PC-9 (cell line): ENCODE results near the gene PRICKLE2. TPM values are rescaled to one million over a fixed set of nuclear protein-coding genes. Genes with fewer than 3 reads are reported as not detected.

Source experiments
- BruUV-seq: library from RNA; stranded (reverse); fragments of 400-500 nt; replicated peaks from 2 replicates; lab custom pipeline; 2021; lab: Mats Ljungman, UMichigan
- CTCF ChIA-PET: fragments of 300-600 bp; sonication (Branson Sonifier 250); formaldehyde crosslinking; loops from one replicate; lab custom pipeline; 2022; ENCODE audit warnings: antibody characterized with exemption; lab: Charles Lee
- POLR2A ChIA-PET: fragments of 300-600 bp; sonication (Branson Sonifier 250); formaldehyde crosslinking; loops from one replicate; lab custom pipeline; 2022; ENCODE audit warnings: antibody characterized with exemption; ENCODE audit not compliant: unreplicated experiment; lab: Charles Lee
- DNase-seq, 2 experiments: peaks; one replicate each; pipeline versions ENCODE4 v3.0.0 to v3.0.0-alpha.2; 2015 to 2022; ENCODE audit warnings: mixed read lengths in 1 of 2
- H2AFZ ChIP-seq: fragments of 200-600 bp; sonication (generic); 2 replicates; pipeline ENCODE4 v1.8.1; 2017; ENCODE audit warnings: antibody characterized with exemption
- H3F3A ChIP-seq: fragments of 200-600 bp; sonication (generic); 2 replicates; pipeline ENCODE4 v1.8.1; 2017; ENCODE audit warnings: antibody characterized with exemption, mild to moderate bottlenecking, low read depth; ENCODE audit not compliant: insufficient read depth
- H3K27ac ChIP-seq: fragments of 200-600 bp; sonication (generic); 2 replicates; pipeline ENCODE4 v1.6.1; 2016; ENCODE audit warnings: mixed run types
- H3K27me3 ChIP-seq: fragments of 200-600 bp; sonication (generic); 2 replicates; pipeline ENCODE4 v1.6.1; 2016; ENCODE audit warnings: low read depth, mixed run types; ENCODE audit not compliant: insufficient read depth
- H3K36me3 ChIP-seq: fragments of 200-600 bp; sonication (generic); 2 replicates; pipeline ENCODE4 v1.6.1; 2016; ENCODE audit warnings: low read depth, mixed run types
- H3K4me1 ChIP-seq: fragments of 200-600 bp; sonication (generic); replicated peaks from 2 replicates; pipeline ENCODE4 v1.6.1; 2016; ENCODE audit warnings: mixed run types; ENCODE audit not compliant: insufficient read depth
- H3K4me2 ChIP-seq: fragments of 200-600 bp; sonication (generic); 2 replicates; pipeline ENCODE4 v1.6.1; 2017; ENCODE audit warnings: mixed run types
- H3K4me3 ChIP-seq: fragments of 200-600 bp; sonication (generic); 2 replicates; pipeline ENCODE4 v1.6.1; 2016; ENCODE audit warnings: mixed run types
- H3K79me2 ChIP-seq: fragments of 200-600 bp; sonication (generic); 2 replicates; pipeline ENCODE4 v1.6.1; 2017; ENCODE audit warnings: low read depth, mixed run types
- H3K9me2 ChIP-seq: fragments of 200-600 bp; sonication (generic); 2 replicates; pipeline ENCODE4 v1.8.1; 2017; ENCODE audit warnings: mild to moderate bottlenecking; ENCODE audit not compliant: insufficient read depth
- H3K9me3 ChIP-seq: fragments of 200-600 bp; sonication (generic); 2 replicates; pipeline ENCODE4 v1.8.1; 2016; ENCODE audit warnings: low read depth; ENCODE audit not compliant: insufficient read depth
- H4K20me1 ChIP-seq: fragments of 200-600 bp; sonication (generic); 2 replicates; pipeline ENCODE4 v1.8.1; 2017; ENCODE audit not compliant: insufficient read depth
- CTCF ChIP-seq: fragments of 200-600 bp; sonication (generic); conservative IDR thresholded peaks from 2 replicates; pipeline ENCODE4 v1.6.1; 2017; ENCODE audit warnings: mixed run types, antibody characterized with exemption, mild to moderate bottlenecking, moderate library complexity
- EZH2 ChIP-seq: fragments of 200-600 bp; sonication (generic); IDR thresholded peaks from 2 replicates; pipeline ENCODE4 v1.8.0; 2017; ENCODE audit warnings: antibody characterized with exemption, low read depth
- intact Hi-C: fragments of 100-400 bp; cut with micrococcal nuclease; formaldehyde crosslinking; loops from one replicate; pipeline ENCODE4 v1.10.0; 2022; ENCODE audit not compliant: unreplicated experiment
- total RNA-seq: library from RNA; stranded (reverse); gene quantifications from 2 replicates; pipeline ENCODE4 v1.2.3, GENCODE V29; 2021

Gene PRICKLE2
- total RNA-seq, 1 experiment from 2014 or later, result 7.9 TPM

GRCh38 chr3:64047787-64048186, 177.5 kb downstream of the PRICKLE2 start:
- no peaks in the 10 kb centered on the region for H3K79me2 ChIP-seq
- no peaks in the 10 kb centered on the region for H3K4me1 ChIP-seq
- no peak overlapping the region for H2AFZ ChIP-seq
- H4K20me1 ChIP-seq, result no peaks in the 10 kb centered on the region
- ChIA-PET CTCF (no interaction called here), POLR2A (no interaction called here)
- TF ChIP-seq CTCF, result no peak
- no peak for DNase-seq
- H3K27ac ChIP-seq, result no peak overlapping the region
- H3K36me3 ChIP-seq, result no peaks in the 10 kb centered on the region
- H3F3A ChIP-seq, result no peaks in the 10 kb centered on the region; the same call in 1 of the 2 replicates
- BruUV-seq, result no TSS peak
- no peaks in the 10 kb centered on the region for H3K9me3 ChIP-seq
- no peak overlapping the region for H3K4me3 ChIP-seq
- intact Hi-C loops, result no loop called here
- no peaks in the 10 kb centered on the region for H3K9me2 ChIP-seq
- H3K27me3 ChIP-seq, result no peaks in the 10 kb centered on the region
- no peak overlapping the region for H3K4me2 ChIP-seq

GRCh38 chr3:64046996-64047594, 178.2 kb downstream of the PRICKLE2 start:
- ChIA-PET POLR2A (no interaction called here), CTCF (no interaction called here)
- Histone ChIP-seq H3K36me3 (no peaks in the 10 kb centered on the region), H3K9me3 (no peaks in the 10 kb centered on the region), H3F3A (no peaks in the 10 kb centered on the region; the same call in 1 of the 2 replicates), H3K27ac (no peak overlapping the region), H3K9me2 (no peaks in the 10 kb centered on the region), H3K4me1 (no peaks in the 10 kb centered on the region), H3K4me3 (no peak overlapping the region), H3K27me3 (no peaks in the 10 kb centered on the region), H3K79me2 (no peaks in the 10 kb centered on the region), H2AFZ (no peak overlapping the region), H4K20me1 (no peaks in the 10 kb centered on the region), H3K4me2 (no peak overlapping the region)
- BruUV-seq, result no TSS peak
- TF ChIP-seq EZH2 (no peak), CTCF (no peak)
- no peak for DNase-seq
- intact Hi-C loops, result no loop called here

GRCh38 chr3:64046592-64046991, 178.7 kb downstream of the PRICKLE2 start:
- TF ChIP-seq CTCF, result no peak
- TF ChIP-seq EZH2, result no peak
- ChIA-PET POLR2A (no interaction called here), CTCF (no interaction called here)
- no peak for DNase-seq
- Histone ChIP-seq H3K27me3 (no peaks in the 10 kb centered on the region), H3K4me3 (no peak overlapping the region), H3K4me1 (no peaks in the 10 kb centered on the region), H3K79me2 (no peaks in the 10 kb centered on the region), H3K36me3 (no peaks in the 10 kb centered on the region), H2AFZ (no peak overlapping the region), H3K27ac (no peak overlapping the region), H3K9me3 (no peaks in the 10 kb centered on the region), H3K4me2 (no peak overlapping the region), H4K20me1 (no peaks in the 10 kb centered on the region), H3F3A (no peaks in the 10 kb centered on the region; the same call in 1 of the 2 replicates), H3K9me2 (no peaks in the 10 kb centered on the region)
- intact Hi-C loops, result no loop called here
- BruUV-seq, result no TSS peak
